Panc1 (cell line): ENCODE measurements around the gene MRPL4.

Source experiments
- CTCF ChIP-seq: fragments of 450-650 bp; IDR thresholded peaks from 2 replicates; pipeline ENCODE4 v1.5.1; 2017; ENCODE audit warnings: mild to moderate bottlenecking
- POLR2AphosphoS5 ChIP-seq: IDR thresholded peaks from 2 replicates; pipeline ENCODE4 v1.6.1; 2012; ENCODE audit warnings: mild to moderate bottlenecking, low read depth, low read length, moderate library complexity
- REST ChIP-seq, 2 experiments: IDR thresholded peaks; 2 replicates each; pipeline ENCODE4 v1.6.1; 2011 to 2012; ENCODE audit warnings: low read depth in 2 of 2, control low read depth in 1 of 2, low read length in 1 of 2, mild to moderate bottlenecking in 1 of 2, moderate library complexity in 1 of 2; ENCODE audit not compliant: insufficient read depth in 1 of 2

GRCh38 chr19:10291554-10292205, 39.7 kb downstream of the MRPL4 start:
- TF ChIP-seq CTCF: no peak
- TF ChIP-seq REST (IDR thresholded peaks at IDR 0.05; ENCODE audit: insufficient read depth in 1 of 2, low read depth in 2 of 2, low read length in 1 of 2): no peak
- no peak for TF ChIP-seq POLR2AphosphoS5
